ENCODE data around the gene BACH2. TPM values are rescaled to one million over a fixed set of nuclear protein-coding genes. Genes with fewer than 3 reads are reported as not detected.

BACH2 gene
- total RNA-seq, 1 donor from 2014 or later = 7.7 TPM

DNA sequence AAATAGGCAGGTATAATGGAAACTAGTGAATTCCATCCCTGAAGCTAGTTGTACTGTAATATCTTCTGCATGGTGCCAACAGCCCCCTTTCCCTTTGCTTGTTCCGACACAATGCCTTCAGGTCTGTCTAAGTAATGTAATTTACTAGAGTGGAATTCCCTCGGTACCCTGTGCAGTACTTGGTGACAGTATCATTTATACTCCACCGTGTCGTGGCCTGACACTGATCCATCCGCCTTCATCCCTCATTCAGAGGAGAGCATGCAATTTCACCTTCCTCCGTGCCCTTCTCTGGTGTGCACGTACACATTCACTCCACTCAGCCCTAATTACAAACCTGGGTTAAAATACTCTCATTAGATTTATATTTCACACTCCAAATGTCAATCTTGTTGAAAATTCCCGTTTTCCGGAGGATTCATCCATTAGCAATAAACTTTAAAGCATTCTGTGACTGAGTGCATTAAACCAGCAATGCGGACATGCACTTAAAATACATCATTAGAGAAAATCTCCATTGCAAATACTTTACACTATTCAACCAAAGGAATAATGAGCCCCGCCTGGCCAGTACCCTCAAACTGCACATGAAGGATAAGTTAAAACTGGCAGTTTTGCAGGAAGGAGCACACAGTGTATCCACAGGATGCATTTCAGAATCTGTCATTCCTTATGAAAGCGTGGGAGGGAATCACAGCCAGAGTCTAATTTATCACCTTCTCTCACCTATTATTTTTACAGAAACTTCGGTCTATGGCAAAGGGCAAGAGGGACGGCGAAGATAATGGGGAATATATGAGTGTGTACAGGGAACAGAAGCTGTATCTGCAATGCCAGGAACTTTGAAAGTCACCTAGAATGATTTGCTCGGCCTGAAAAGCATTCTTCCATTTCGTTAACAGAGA is 219.9 kb downstream of the BACH2 start:
- H3K4me3 ChIP-seq = no peak overlapping the region
- H3K27me3 ChIP-seq = no peaks in the 10 kb centered on the region
- no peak for DNase-seq (ENCODE audit: low spot score in 2 of 2)
- no peaks in the 10 kb centered on the region for H3K9me3 ChIP-seq
- no peaks in the 10 kb centered on the region for H3K36me3 ChIP-seq
- intact Hi-C loops (cut with DNase I) = no loop called here
- no peak overlapping the region for H3K27ac ChIP-seq
- no peak for TF ChIP-seq CTCF (IDR thresholded peaks at IDR 0.05)
- H3K4me1 ChIP-seq = no peaks in the 10 kb centered on the region

- Histone ChIP-seq H3K27me3 (no peaks in the 10 kb centered on the region), H3K4me1 (no peaks in the 10 kb centered on the region), H3K27ac (no peak overlapping the region), H3K36me3 (no peaks in the 10 kb centered on the region), H3K4me3 (no peak overlapping the region), H3K9me3 (no peaks in the 10 kb centered on the region)
- no peak for DNase-seq (ENCODE audit: low spot score in 2 of 2)
- TF ChIP-seq CTCF (IDR thresholded peaks at IDR 0.05) = no peak
- intact Hi-C loops (cut with DNase I) = no loop called here
Observed at GRCh38 chr6:90074161-90074850, 222.3 kb downstream of the BACH2 start.

DNA sequence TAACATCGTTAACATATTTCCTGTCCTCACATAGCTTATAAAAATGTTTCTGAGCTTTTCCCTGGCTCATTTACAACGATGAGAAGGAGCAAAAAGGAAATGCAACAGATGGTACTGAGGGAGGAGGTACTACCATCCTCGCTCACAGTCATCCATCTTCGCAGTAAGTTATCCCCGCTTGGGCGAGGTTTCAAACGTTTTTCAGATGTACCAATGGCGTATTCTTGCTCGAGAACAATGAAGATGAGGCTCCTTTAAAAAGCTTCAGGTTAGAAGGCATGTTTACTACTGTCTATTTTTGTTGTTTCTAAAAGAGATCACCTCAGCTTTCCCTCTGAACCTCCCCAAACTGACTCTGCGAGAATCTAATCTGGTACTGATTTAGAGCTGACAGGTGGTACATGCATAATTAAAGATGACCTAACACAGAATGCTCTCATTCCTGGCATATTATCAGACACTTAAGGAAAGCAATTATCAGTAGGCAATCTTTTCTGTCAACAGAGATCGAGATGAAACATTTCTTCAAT is 223.6 kb downstream of the BACH2 start:
- H3K27ac ChIP-seq = no peak overlapping the region
- no peak overlapping the region for H3K4me3 ChIP-seq
- H3K4me1 ChIP-seq = no peaks in the 10 kb centered on the region
- no peaks in the 10 kb centered on the region for H3K27me3 ChIP-seq
- no peaks in the 10 kb centered on the region for H3K36me3 ChIP-seq
- H3K9me3 ChIP-seq = no peaks in the 10 kb centered on the region
- TF ChIP-seq CTCF (IDR thresholded peaks at IDR 0.05) = no peak
- DNase-seq (ENCODE audit: low spot score in 2 of 2) = no peak
- intact Hi-C loops (cut with DNase I) = no loop called here

GRCh38 chr6:90072501-90072900 is 224.1 kb downstream of the BACH2 start:
- intact Hi-C loops (cut with DNase I) = no loop called here
- no peaks in the 10 kb centered on the region for H3K4me1 ChIP-seq
- no peak overlapping the region for H3K4me3 ChIP-seq
- no peak for TF ChIP-seq CTCF (IDR thresholded peaks at IDR 0.05)
- no peak for DNase-seq (ENCODE audit: low spot score in 2 of 2)
- no peaks in the 10 kb centered on the region for H3K27me3 ChIP-seq
- no peak overlapping the region for H3K27ac ChIP-seq
- no peaks in the 10 kb centered on the region for H3K36me3 ChIP-seq
- H3K9me3 ChIP-seq = no peaks in the 10 kb centered on the region

DNA sequence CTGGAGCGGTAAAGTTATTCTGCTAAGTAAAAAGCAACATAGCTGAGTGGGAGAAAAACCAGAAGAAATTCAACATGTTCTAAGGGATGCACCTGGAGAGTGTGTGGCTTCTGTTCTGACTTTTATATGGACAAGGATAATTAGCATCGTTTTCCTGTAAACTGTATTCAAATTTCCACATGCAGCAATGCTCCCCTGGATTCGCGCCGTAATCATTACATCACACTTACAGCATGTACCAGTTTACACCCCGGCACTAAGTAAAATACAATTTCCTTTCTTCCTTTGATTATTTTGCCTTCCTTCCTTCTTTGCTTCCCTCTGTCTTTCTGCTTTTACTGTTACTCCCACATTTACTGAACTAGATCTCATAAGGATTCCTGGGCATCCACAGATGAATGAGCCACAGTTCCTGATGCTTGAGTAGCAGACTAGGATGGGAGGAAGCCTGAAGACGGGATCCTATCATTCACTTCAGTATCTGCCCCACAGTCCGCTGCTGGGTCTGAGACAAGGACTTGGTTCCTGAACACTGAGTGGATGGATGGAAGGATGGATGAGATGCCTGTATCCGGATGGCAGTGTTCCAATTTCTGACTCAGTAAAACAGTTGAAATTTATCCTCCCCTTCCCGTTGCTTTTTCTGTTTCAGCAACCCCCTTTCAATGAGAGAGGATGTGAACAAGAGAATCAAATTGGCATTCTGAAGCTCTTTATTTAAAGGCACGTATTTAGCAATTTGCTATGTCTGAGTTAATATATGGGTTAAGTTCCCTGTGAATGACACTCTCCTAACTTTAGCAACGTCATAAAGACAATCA is 227.7 kb downstream of the BACH2 start:
- Histone ChIP-seq H3K4me3 (no peak overlapping the region), H3K36me3 (no peaks in the 10 kb centered on the region), H3K27me3 (no peaks in the 10 kb centered on the region), H3K4me1 (no peaks in the 10 kb centered on the region), H3K9me3 (no peaks in the 10 kb centered on the region), H3K27ac (no peak overlapping the region)
- DNase-seq (ENCODE audit: low spot score in 2 of 2) = no peak
- TF ChIP-seq CTCF (IDR thresholded peaks at IDR 0.05) = no peak
- intact Hi-C loops (cut with DNase I) = no loop called here

Data from ascending aorta (tissue), 2 donors.